Activated naive CD4-positive, alpha-beta T cell treated with anti-CD3 and anti-CD28 coated beads, Interleukin-2, amount 50 U/mL, for 24 hours (primary cell): ENCODE results near the gene UHRF1.
A peak's percentile ranks its signal among the peaks of the same experiment; 100 is the strongest.

Source experiments
- H3K27ac Mint-ChIP-seq: one replicate; pipeline ENCODE4 v1.8.0; 2021; ENCODE audit warnings: mild to moderate bottlenecking, mixed read lengths
- H3K27me3 Mint-ChIP-seq: one replicate; pipeline ENCODE4 v1.8.0; 2021; ENCODE audit warnings: mixed read lengths
- H3K36me3 Mint-ChIP-seq: one replicate; pipeline ENCODE4 v1.8.0; 2021; ENCODE audit warnings: mixed read lengths
- H3K4me1 Mint-ChIP-seq: one replicate; pipeline ENCODE4 v1.8.0; 2021; ENCODE audit warnings: mixed read lengths
- H3K4me3 Mint-ChIP-seq: one replicate; pipeline ENCODE4 v1.8.0; 2021; ENCODE audit warnings: mild to moderate bottlenecking, mixed read lengths
- H3K9me3 Mint-ChIP-seq: one replicate; pipeline ENCODE4 v1.8.0; 2021; ENCODE audit warnings: mixed read lengths

Gene UHRF1

GRCh38 chr19:4984106-4984380 lies 74.7 kb downstream of the UHRF1 start:
- Mint-ChIP-seq H3K36me3 (no peaks in the 10 kb centered on the region), H3K4me1 (peaks cover 19% of the 10 kb centered on the region), H3K9me3 (no peaks in the 10 kb centered on the region), H3K27me3 (no peaks in the 10 kb centered on the region), H3K4me3 (no peak overlapping the region), H3K27ac (no peak overlapping the region)

GRCh38 chr19:4984438-4984990 lies 75.2 kb downstream of the UHRF1 start:
- no peaks in the 10 kb centered on the region for H3K36me3 Mint-ChIP-seq
- H3K27me3 Mint-ChIP-seq, result no peaks in the 10 kb centered on the region
- H3K4me1 Mint-ChIP-seq, result peaks cover 16% of the 10 kb centered on the region
- H3K27ac Mint-ChIP-seq, result no peak overlapping the region
- H3K4me3 Mint-ChIP-seq, result no peak overlapping the region
- no peaks in the 10 kb centered on the region for H3K9me3 Mint-ChIP-seq

GRCh38 chr19:4985551-4985991 lies 76.3 kb downstream of the UHRF1 start:
- Mint-ChIP-seq H3K9me3 (no peaks in the 10 kb centered on the region), H3K27ac (peak overlapping the region; percentile 30), H3K4me1 (peaks cover 16% of the 10 kb centered on the region)

GRCh38 chr19:4986056-4986455 lies 76.8 kb downstream of the UHRF1 start:
- Mint-ChIP-seq H3K36me3 (no peaks in the 10 kb centered on the region), H3K27me3 (no peaks in the 10 kb centered on the region), H3K9me3 (no peaks in the 10 kb centered on the region), H3K27ac (no peak overlapping the region), H3K4me1 (peaks cover 16% of the 10 kb centered on the region), H3K4me3 (no peak overlapping the region)

More at GRCh38 chr19:4985551-4985991, 76.3 kb downstream of the UHRF1 start:
- Mint-ChIP-seq H3K4me3 (no peak overlapping the region), H3K36me3 (no peaks in the 10 kb centered on the region), H3K27me3 (no peaks in the 10 kb centered on the region)

GRCh38 chr19:4986471-4986891 lies 77.2 kb downstream of the UHRF1 start:
- H3K9me3 Mint-ChIP-seq, result no peaks in the 10 kb centered on the region
- H3K27me3 Mint-ChIP-seq, result no peaks in the 10 kb centered on the region
- H3K4me1 Mint-ChIP-seq, result peaks cover 16% of the 10 kb centered on the region

GRCh38 chr19:4987256-4987655 lies 78.0 kb downstream of the UHRF1 start:
- Mint-ChIP-seq H3K4me3 (no peak overlapping the region), H3K36me3 (peaks cover 6% of the 10 kb centered on the region), H3K4me1 (peaks cover 16% of the 10 kb centered on the region), H3K27ac (no peak overlapping the region), H3K27me3 (no peaks in the 10 kb centered on the region), H3K9me3 (no peaks in the 10 kb centered on the region)

More at GRCh38 chr19:4986471-4986891, 77.2 kb downstream of the UHRF1 start:
- Mint-ChIP-seq H3K4me3 (no peak overlapping the region), H3K27ac (no peak overlapping the region), H3K36me3 (peaks cover 1% of the 10 kb centered on the region)

GRCh38 chr19:4987692-4988370 lies 78.5 kb downstream of the UHRF1 start:
- Mint-ChIP-seq H3K4me1 (peaks cover 16% of the 10 kb centered on the region), H3K9me3 (no peaks in the 10 kb centered on the region), H3K27ac (no peak overlapping the region), H3K4me3 (no peak overlapping the region), H3K36me3 (peaks cover 11% of the 10 kb centered on the region), H3K27me3 (no peaks in the 10 kb centered on the region)

GRCh38 chr19:4988770-4989251 lies 79.5 kb downstream of the UHRF1 start:
- H3K4me3 Mint-ChIP-seq, result no peak overlapping the region
- no peaks in the 10 kb centered on the region for H3K27me3 Mint-ChIP-seq
- no peak overlapping the region for H3K27ac Mint-ChIP-seq
- no peaks in the 10 kb centered on the region for H3K9me3 Mint-ChIP-seq
- peaks cover 15% of the 10 kb centered on the region for H3K36me3 Mint-ChIP-seq
- H3K4me1 Mint-ChIP-seq, result peaks cover 22% of the 10 kb centered on the region

- H3K9me3 Mint-ChIP-seq, result no peaks in the 10 kb centered on the region
- no peak overlapping the region for H3K4me3 Mint-ChIP-seq
- peaks cover 24% of the 10 kb centered on the region for H3K4me1 Mint-ChIP-seq
Measured at GRCh38 chr19:4990306-4990705, 81.0 kb downstream of the UHRF1 start.

GRCh38 chr19:4991538-4991937 lies 82.2 kb downstream of the UHRF1 start:
- H3K36me3 Mint-ChIP-seq, result peaks cover 15% of the 10 kb centered on the region
- H3K9me3 Mint-ChIP-seq, result no peaks in the 10 kb centered on the region
- H3K27me3 Mint-ChIP-seq, result no peaks in the 10 kb centered on the region
- peaks cover 22% of the 10 kb centered on the region for H3K4me1 Mint-ChIP-seq
- no peak overlapping the region for H3K4me3 Mint-ChIP-seq
- H3K27ac Mint-ChIP-seq, result no peak overlapping the region

More at GRCh38 chr19:4990306-4990705, 81.0 kb downstream of the UHRF1 start:
- no peak overlapping the region for H3K27ac Mint-ChIP-seq
- peaks cover 15% of the 10 kb centered on the region for H3K36me3 Mint-ChIP-seq
- H3K27me3 Mint-ChIP-seq, result no peaks in the 10 kb centered on the region

- peaks cover 22% of the 10 kb centered on the region for H3K4me1 Mint-ChIP-seq
- peaks cover 15% of the 10 kb centered on the region for H3K36me3 Mint-ChIP-seq
- H3K27me3 Mint-ChIP-seq, result no peaks in the 10 kb centered on the region
- H3K27ac Mint-ChIP-seq, result no peak overlapping the region
- H3K9me3 Mint-ChIP-seq, result no peaks in the 10 kb centered on the region
- H3K4me3 Mint-ChIP-seq, result no peak overlapping the region
Measured at GRCh38 chr19:4991996-4992698, 82.8 kb downstream of the UHRF1 start.

GRCh38 chr19:4993683-4994082 lies 84.4 kb downstream of the UHRF1 start:
- H3K9me3 Mint-ChIP-seq, result no peaks in the 10 kb centered on the region
- H3K27ac Mint-ChIP-seq, result no peak overlapping the region
- H3K4me1 Mint-ChIP-seq, result peaks cover 23% of the 10 kb centered on the region
- H3K36me3 Mint-ChIP-seq, result peaks cover 15% of the 10 kb centered on the region
- no peaks in the 10 kb centered on the region for H3K27me3 Mint-ChIP-seq
- H3K4me3 Mint-ChIP-seq, result no peak overlapping the region

GRCh38 chr19:4996701-4997100 lies 87.4 kb downstream of the UHRF1 start:
- Mint-ChIP-seq H3K27ac (no peak overlapping the region), H3K9me3 (no peaks in the 10 kb centered on the region), H3K27me3 (no peaks in the 10 kb centered on the region), H3K36me3 (peaks cover 12% of the 10 kb centered on the region), H3K4me3 (no peak overlapping the region), H3K4me1 (peaks cover 32% of the 10 kb centered on the region)

- no peaks in the 10 kb centered on the region for H3K27me3 Mint-ChIP-seq
- no peaks in the 10 kb centered on the region for H3K9me3 Mint-ChIP-seq
- peaks cover 9% of the 10 kb centered on the region for H3K36me3 Mint-ChIP-seq
- H3K4me3 Mint-ChIP-seq, result no peak overlapping the region
- H3K4me1 Mint-ChIP-seq, result peaks cover 35% of the 10 kb centered on the region
- H3K27ac Mint-ChIP-seq, result no peak overlapping the region
Measured at GRCh38 chr19:4997297-4997696, 88.0 kb downstream of the UHRF1 start.

GRCh38 chr19:5000120-5000611 lies 90.9 kb downstream of the UHRF1 start:
- peaks cover 26% of the 10 kb centered on the region for H3K4me1 Mint-ChIP-seq
- H3K36me3 Mint-ChIP-seq, result no peaks in the 10 kb centered on the region

GRCh38 chr19:5001615-5002014 lies 92.3 kb downstream of the UHRF1 start:
- H3K9me3 Mint-ChIP-seq, result no peaks in the 10 kb centered on the region
- no peaks in the 10 kb centered on the region for H3K36me3 Mint-ChIP-seq
- H3K27me3 Mint-ChIP-seq, result no peaks in the 10 kb centered on the region
- no peak overlapping the region for H3K4me3 Mint-ChIP-seq
- H3K4me1 Mint-ChIP-seq, result peaks cover 26% of the 10 kb centered on the region
- no peak overlapping the region for H3K27ac Mint-ChIP-seq

More at GRCh38 chr19:5000120-5000611, 90.9 kb downstream of the UHRF1 start:
- Mint-ChIP-seq H3K27ac (no peak overlapping the region), H3K9me3 (no peaks in the 10 kb centered on the region), H3K4me3 (no peak overlapping the region), H3K27me3 (no peaks in the 10 kb centered on the region)
